SK-N-SH (cell line): ENCODE results near the gene PKP2. TPM values are rescaled to one million over a fixed set of nuclear protein-coding genes. Genes with fewer than 3 reads are reported as not detected.

Experiments
- CTCF ChIA-PET: fragments of 300-600, 350-600 bp; formaldehyde crosslinking; extraction: SDS; loops from one replicate; lab custom pipeline; 2021; lab: Yijun Ruan, JAX
- POLR2A ChIA-PET: fragments of 350-600 bp; sonication (Branson Sonifier 250); formaldehyde crosslinking; extraction: SDS; loops from one replicate; lab custom pipeline; 2020; ENCODE audit warnings: antibody characterized with exemption, inconsistent platforms; lab: Yijun Ruan, JAX
- DNase-seq: peaks from one replicate; pipeline ENCODE4 v3.0.0; 2012
- H2AFZ ChIP-seq: fragments of 200-600 bp; sonication (generic); 2 replicates; pipeline ENCODE4 v1.8.1; 2016; ENCODE audit warnings: antibody characterized with exemption, mild to moderate bottlenecking, low read depth
- H3F3A ChIP-seq: fragments of 200-600 bp; sonication (generic); replicated peaks from 2 replicates; pipeline ENCODE3; 2016; ENCODE audit warnings: antibody characterized with exemption, mild to moderate bottlenecking; ENCODE audit not compliant: insufficient read depth
- H3K27ac ChIP-seq, 2 experiments: fragments of 200-500 bp in 1 of 2; fragments of 200-600 bp in 1 of 2; sonication (Bioruptor generic) in 1 of 2; sonication (generic), shearing (Covaris generic) in 1 of 2; 2 replicates each; pipeline versions ENCODE4 v1.5.1 to v1.6.1; 2014 to 2016; ENCODE audit warnings: low read depth in 2 of 2, inconsistent platforms in 1 of 2, low read length in 1 of 2, mild to moderate bottlenecking in 1 of 2, mixed read lengths in 1 of 2
- H3K27me3 ChIP-seq: fragments of 200-600 bp; sonication (generic), shearing (Covaris generic); 2 replicates; pipeline ENCODE4 v1.6.1; 2016; ENCODE audit warnings: mixed run types; ENCODE audit not compliant: insufficient read depth
- H3K36me3 ChIP-seq, 2 experiments: fragments of 200-500 bp in 1 of 2; fragments of 200-600 bp in 1 of 2; sonication (Bioruptor generic) in 1 of 2; sonication (generic) in 1 of 2; replicated peaks in 1 of 2; 2 replicates each; pipeline versions ENCODE3 to v1.5.1; 2014 to 2016; ENCODE audit warnings: low read length in 1 of 2, mild to moderate bottlenecking in 1 of 2; ENCODE audit not compliant: insufficient read depth in 2 of 2, control insufficient read depth in 1 of 2
- H3K4me1 ChIP-seq, 2 experiments: fragments of 200-500 bp in 1 of 2; fragments of 200-600 bp in 1 of 2; sonication (Bioruptor generic) in 1 of 2; sonication (generic), shearing (Covaris generic) in 1 of 2; 2 replicates each; pipeline versions ENCODE4 v1.5.1 to v1.6.1; 2014 to 2016; ENCODE audit warnings: low read depth in 1 of 2, low read length in 1 of 2, mixed run types in 1 of 2; ENCODE audit not compliant: insufficient read depth in 2 of 2, control insufficient read depth in 1 of 2
- H3K4me2 ChIP-seq: fragments of 200-600 bp; sonication (generic), shearing (Covaris generic); 2 replicates; pipeline ENCODE4 v1.6.1; 2017; ENCODE audit warnings: mixed run types
- H3K4me3 ChIP-seq, 2 experiments: fragments of 200-500 bp in 1 of 2; fragments of 200-600 bp in 1 of 2; sonication (Bioruptor generic) in 1 of 2; sonication (generic), shearing (Covaris generic) in 1 of 2; 2 replicates each; pipeline versions ENCODE4 v1.5.1 to v1.8.1; 2014 to 2016; ENCODE audit warnings: low read depth in 2 of 2, inconsistent platforms in 1 of 2, low read length in 1 of 2, mild to moderate bottlenecking in 1 of 2, mixed read lengths in 1 of 2, moderate library complexity in 1 of 2
- H3K79me2 ChIP-seq: fragments of 200-600 bp; sonication (generic); 2 replicates; pipeline ENCODE4 v1.8.1; 2017; ENCODE audit warnings: mild to moderate bottlenecking; ENCODE audit not compliant: insufficient read depth
- H3K9ac ChIP-seq: fragments of 200-600 bp; sonication (generic); 2 replicates; pipeline ENCODE4 v1.6.1; 2017; ENCODE audit warnings: mixed run types
- H3K9me2 ChIP-seq: fragments of 200-600 bp; sonication (generic); 2 replicates; pipeline ENCODE4 v1.6.1; 2017; ENCODE audit warnings: mixed run types
- H3K9me3 ChIP-seq: fragments of 200-600 bp; sonication (generic); 2 replicates; pipeline ENCODE4 v1.6.1; 2017; ENCODE audit warnings: mixed run types, mild to moderate bottlenecking, moderate library complexity
- H4K20me1 ChIP-seq: fragments of 200-600 bp; sonication (generic); 2 replicates; pipeline ENCODE4 v1.6.1; 2017; ENCODE audit warnings: mild to moderate bottlenecking, mixed run types; ENCODE audit not compliant: insufficient read depth
- ELF1 ChIP-seq: IDR thresholded peaks from 2 replicates; pipeline ENCODE4 v1.4.0; 2012
- EP300 ChIP-seq, 2 experiments: IDR thresholded peaks; 2 replicates each; pipeline versions ENCODE4 v1.4.0 to v1.6.1; 2012; ENCODE audit warnings: borderline replicate concordance in 1 of 2, low read depth in 1 of 2, low read length in 1 of 2
- EZH2phosphoT487 ChIP-seq: fragments of 200-600 bp; sonication (generic); IDR thresholded peaks from 2 replicates; pipeline ENCODE4 v1.6.1; 2017; ENCODE audit warnings: low read depth, mixed run types, mild to moderate bottlenecking, antibody characterized with exemption, moderate library complexity, borderline replicate concordance
- FOXM1 ChIP-seq: IDR thresholded peaks from 2 replicates; pipeline ENCODE4 v1.4.0; 2012; ENCODE audit warnings: low read depth, mild to moderate bottlenecking
- GABPA ChIP-seq: IDR thresholded peaks from 2 replicates; pipeline ENCODE4 v1.4.0; 2012; ENCODE audit warnings: low read depth, mild to moderate bottlenecking
- POLR2AphosphoS5 ChIP-seq: IDR thresholded peaks from 2 replicates; pipeline ENCODE4 v1.6.1; 2012; ENCODE audit warnings: low read depth, low read length
- RAD21 ChIP-seq: IDR thresholded peaks from 2 replicates; pipeline ENCODE4 v1.6.1; 2012; ENCODE audit warnings: mild to moderate bottlenecking, low read length
- RCOR1 ChIP-seq: fragments of 150-350 bp; IDR thresholded peaks from 2 replicates; pipeline ENCODE4 v1.6.1; 2017; ENCODE audit warnings: antibody characterized with exemption, low read length
- RFX5 ChIP-seq: IDR thresholded peaks from 2 replicates; pipeline ENCODE4 v1.6.1; 2012; ENCODE audit warnings: mild to moderate bottlenecking, improper control_type of control experiment, low read length
- RXRA ChIP-seq: IDR thresholded peaks from 2 replicates; pipeline ENCODE4 v1.4.0; 2012; ENCODE audit warnings: low read depth, mild to moderate bottlenecking, borderline replicate concordance
- TEAD4 ChIP-seq: IDR thresholded peaks from 2 replicates; pipeline ENCODE4 v1.4.0; 2012; ENCODE audit warnings: mild to moderate bottlenecking, borderline replicate concordance; ENCODE audit not compliant: insufficient read depth
- YY1 ChIP-seq: IDR thresholded peaks from 2 replicates; pipeline ENCODE4 v1.4.0; 2012; ENCODE audit warnings: low read depth, mild to moderate bottlenecking
- WGBS: methylation state at CpG from one replicate; pipeline ENCODE4 v1.1.6; 2017; ENCODE audit warnings: low lambda C conversion rate; 5-methylcytosine and 5-hydroxymethylcytosine counted together
- polyA plus RNA-seq, 3 experiments: library from polyadenylated mRNA; depleted of rRNA; stranded (reverse); fragments of >200 nt; gene quantifications; 2 replicates each; pipeline ENCODE4 v1.2.3, GENCODE V29; 2012
- TF ChIP-seq, protein P1 (sequence below): fragments of 200-600 bp; sonication (generic); IDR thresholded peaks from 2 replicates; pipeline ENCODE4 v1.6.1; 2017; ENCODE audit warnings: antibody characterized with exemption, mild to moderate bottlenecking, moderate library complexity
- TF ChIP-seq, protein P2 (sequence below): IDR thresholded peaks from 2 replicates; pipeline ENCODE4 v1.4.0; 2012; ENCODE audit warnings: low read depth, borderline replicate concordance
- TF ChIP-seq, protein P3 (sequence below): IDR thresholded peaks from 2 replicates; pipeline ENCODE4 v1.4.0; 2012; ENCODE audit warnings: low read depth
- TF ChIP-seq, protein P4 (sequence below): IDR thresholded peaks from 2 replicates; pipeline ENCODE4 v1.4.0; 2012; ENCODE audit warnings: low read depth, borderline replicate concordance

The PKP2 gene
- polyA plus RNA-seq, 1 of the 3 experiments (the other 2 are of a cell fraction), result 0.10 TPM

DNA sequence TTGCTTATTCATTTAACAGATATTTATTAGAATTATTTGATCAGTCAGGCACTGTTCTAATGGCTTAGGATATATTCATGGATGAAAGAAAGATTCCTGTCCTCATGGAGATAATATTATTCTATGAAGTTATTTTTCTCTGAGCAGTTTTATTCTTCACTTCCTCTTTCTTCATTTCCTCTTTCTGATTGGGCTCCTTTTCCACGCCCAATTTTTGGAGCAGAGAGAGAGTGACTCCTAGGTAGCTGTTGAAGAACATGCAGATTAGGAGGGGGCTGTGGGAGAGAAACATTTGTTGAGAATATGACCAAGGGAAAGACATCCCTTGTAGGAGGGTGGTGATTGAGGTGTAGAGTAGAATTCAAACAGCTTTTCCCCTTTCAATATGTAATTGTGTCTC, 134.9 kb downstream of the PKP2 start (continued):
- TF ChIP-seq, protein P1, sequence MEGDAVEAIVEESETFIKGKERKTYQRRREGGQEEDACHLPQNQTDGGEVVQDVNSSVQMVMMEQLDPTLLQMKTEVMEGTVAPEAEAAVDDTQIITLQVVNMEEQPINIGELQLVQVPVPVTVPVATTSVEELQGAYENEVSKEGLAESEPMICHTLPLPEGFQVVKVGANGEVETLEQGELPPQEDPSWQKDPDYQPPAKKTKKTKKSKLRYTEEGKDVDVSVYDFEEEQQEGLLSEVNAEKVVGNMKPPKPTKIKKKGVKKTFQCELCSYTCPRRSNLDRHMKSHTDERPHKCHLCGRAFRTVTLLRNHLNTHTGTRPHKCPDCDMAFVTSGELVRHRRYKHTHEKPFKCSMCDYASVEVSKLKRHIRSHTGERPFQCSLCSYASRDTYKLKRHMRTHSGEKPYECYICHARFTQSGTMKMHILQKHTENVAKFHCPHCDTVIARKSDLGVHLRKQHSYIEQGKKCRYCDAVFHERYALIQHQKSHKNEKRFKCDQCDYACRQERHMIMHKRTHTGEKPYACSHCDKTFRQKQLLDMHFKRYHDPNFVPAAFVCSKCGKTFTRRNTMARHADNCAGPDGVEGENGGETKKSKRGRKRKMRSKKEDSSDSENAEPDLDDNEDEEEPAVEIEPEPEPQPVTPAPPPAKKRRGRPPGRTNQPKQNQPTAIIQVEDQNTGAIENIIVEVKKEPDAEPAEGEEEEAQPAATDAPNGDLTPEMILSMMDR, result no peak
- no peak for TF ChIP-seq POLR2AphosphoS5
- no peak for TF ChIP-seq ELF1
- no peak for TF ChIP-seq RXRA
- no peak for TF ChIP-seq RCOR1
- no peak for TF ChIP-seq GABPA
- TF ChIP-seq, all 33 proteins: peak for 0

DNA sequence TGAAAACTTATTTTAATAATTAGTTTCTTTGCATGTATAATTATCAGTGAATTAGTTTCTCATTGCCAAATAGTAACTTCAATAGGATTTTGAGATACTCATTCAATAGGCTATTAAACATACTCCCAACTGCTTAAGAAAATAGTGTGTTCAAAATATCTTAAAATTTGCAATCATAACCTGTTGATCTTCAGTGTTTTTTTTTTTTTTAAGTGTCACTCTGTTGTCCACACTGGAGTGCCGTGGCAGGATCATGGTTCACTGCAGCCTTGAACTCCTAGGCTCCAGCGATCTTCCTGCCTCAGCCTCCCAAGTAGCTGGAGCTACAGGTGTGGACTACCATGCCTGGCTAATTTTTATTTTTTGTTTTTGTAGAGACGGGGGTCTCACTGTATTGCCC, 139.4 kb downstream of the PKP2 start:
- Histone ChIP-seq H3K79me2 (peaks cover 28% of the 10 kb centered on the region), H3K4me3 (no peak overlapping the region), H3F3A (peaks cover 4% of the 10 kb centered on the region), H3K36me3 (peaks cover 10 to 11% of the 10 kb centered on the region in 2 experiments), H3K9me2 (no peaks in the 10 kb centered on the region), H2AFZ (0 out of 2 replicates have a peak overlapping the region, but pooled peaks have one; percentile 65), H4K20me1 (no peaks in the 10 kb centered on the region), H3K27me3 (0 out of 2 replicates have a peak, but pooled peaks cover 7% of the 10 kb centered on the region), H3K4me1 (peaks cover 9 to 12% of the 10 kb centered on the region in 2 experiments; a peak in 1 of 4 replicates), H3K9ac (no peak overlapping the region), H3K9me3 (no peaks in the 10 kb centered on the region), H3K4me2 (no peak overlapping the region), H3K27ac (no peak overlapping the region)
- CTCF ChIA-PET, result interaction anchor here (1.1 to 4.8 kb wide), 14 partner anchors 13 to 1261 kb away, joined by 3 to 150 read pairs (median 6); partner anchors contain the start of gene PKP2
- POLR2A ChIA-PET, result interaction anchor here (2.3 kb wide), 1 partner anchor 162 kb away, joined by 9 read pairs; no protein-coding TSS in a partner anchor
- 62% methylated on average over 3 of the region's 3 CpGs for WGBS
- no peak for DNase-seq
- no peak for TF ChIP-seq RXRA

DNA sequence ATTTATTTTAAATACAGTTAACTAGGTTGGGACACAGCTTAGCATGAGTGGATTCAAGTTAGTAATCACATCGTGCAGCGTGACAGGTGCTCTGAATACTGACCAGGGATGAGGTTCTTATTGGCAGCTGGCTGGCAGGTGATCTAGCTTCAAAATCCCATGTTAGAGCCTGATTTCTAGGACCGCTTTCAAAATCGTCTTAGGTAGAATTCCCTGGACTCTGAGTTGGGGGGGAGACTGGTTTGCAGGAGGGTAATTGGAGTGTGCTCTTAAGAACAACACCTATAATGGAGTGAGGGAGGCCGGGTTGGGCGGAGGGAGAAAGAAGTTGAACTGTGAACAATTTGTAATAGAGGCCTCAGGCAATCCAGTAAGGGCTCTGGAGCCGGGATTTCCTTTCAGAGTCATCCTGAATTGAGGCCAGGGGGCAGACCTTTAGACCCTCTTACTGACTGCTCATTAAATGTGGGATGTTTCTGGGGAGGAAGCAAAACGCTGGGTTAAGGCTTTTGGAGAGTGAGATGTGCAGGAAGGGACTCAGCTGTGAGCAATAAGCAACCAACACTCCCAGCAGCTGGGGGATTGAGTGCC, 140.0 kb downstream of the PKP2 start:
- WGBS, result 33% methylated on average over 7 of the region's 8 CpGs
- H4K20me1 ChIP-seq, result no peaks in the 10 kb centered on the region
- POLR2A ChIA-PET, result interaction anchor here (0.9 to 2.3 kb wide), 4 partner anchors 65 to 162 kb away, joined by 3 to 10 read pairs (median 6); partner anchors contain the start of gene PKP2
- no peak overlapping the region for H3K9ac ChIP-seq
- peak; percentile 5 for DNase-seq
- H3K27ac ChIP-seq, result peak overlapping the region in 1 of 2 experiments; percentile 1; a peak in 2 of 4 replicates
- peaks cover 9 to 12% of the 10 kb centered on the region in 2 experiments; a peak in 1 of 4 replicates for H3K4me1 ChIP-seq
- CTCF ChIA-PET, result interaction anchor here (0.5 to 4.8 kb wide), 58 partner anchors 9 to 1274 kb away, joined by 3 to 150 read pairs (median 7); partner anchors contain the start of genes ALG10, DNM1L and PKP2
- no peaks in the 10 kb centered on the region for H3K9me3 ChIP-seq
- H3K79me2 ChIP-seq, result peaks cover 29% of the 10 kb centered on the region
- peak overlapping the region; percentile 87 for H3K4me2 ChIP-seq
- peaks cover 4% of the 10 kb centered on the region for H3F3A ChIP-seq
- 0 out of 2 replicates have a peak overlapping the region, but pooled peaks have one; percentile 65 for H2AFZ ChIP-seq
- no peaks in the 10 kb centered on the region for H3K9me2 ChIP-seq
- peaks cover 15 to 16% of the 10 kb centered on the region in 2 experiments for H3K36me3 ChIP-seq
- 0 out of 2 replicates have a peak, but pooled peaks cover 1% of the 10 kb centered on the region for H3K27me3 ChIP-seq
- H3K4me3 ChIP-seq, result peak overlapping the region; percentile 87 to 97; a peak in 3 of 4 replicates
- TF ChIP-seq FOXM1 (no peak), EZH2phosphoT487 (no peak), RFX5 (no peak), TEAD4 (no peak), YY1 (no peak), EP300 (IDR thresholded peaks at IDR 0.05; ENCODE audit: borderline replicate concordance in 1 of 2, low read depth in 1 of 2, low read length in 1 of 2) (no peak), POLR2AphosphoS5 (no peak), RAD21 (no peak)
- TF ChIP-seq, protein P2, sequence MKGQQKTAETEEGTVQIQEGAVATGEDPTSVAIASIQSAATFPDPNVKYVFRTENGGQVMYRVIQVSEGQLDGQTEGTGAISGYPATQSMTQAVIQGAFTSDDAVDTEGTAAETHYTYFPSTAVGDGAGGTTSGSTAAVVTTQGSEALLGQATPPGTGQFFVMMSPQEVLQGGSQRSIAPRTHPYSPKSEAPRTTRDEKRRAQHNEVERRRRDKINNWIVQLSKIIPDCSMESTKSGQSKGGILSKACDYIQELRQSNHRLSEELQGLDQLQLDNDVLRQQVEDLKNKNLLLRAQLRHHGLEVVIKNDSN, result no peak
- TF ChIP-seq, protein P1, result no peak
- TF ChIP-seq, protein P3, sequence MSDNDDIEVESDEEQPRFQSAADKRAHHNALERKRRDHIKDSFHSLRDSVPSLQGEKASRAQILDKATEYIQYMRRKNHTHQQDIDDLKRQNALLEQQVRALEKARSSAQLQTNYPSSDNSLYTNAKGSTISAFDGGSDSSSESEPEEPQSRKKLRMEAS, result no peak
- TF ChIP-seq, protein P4, sequence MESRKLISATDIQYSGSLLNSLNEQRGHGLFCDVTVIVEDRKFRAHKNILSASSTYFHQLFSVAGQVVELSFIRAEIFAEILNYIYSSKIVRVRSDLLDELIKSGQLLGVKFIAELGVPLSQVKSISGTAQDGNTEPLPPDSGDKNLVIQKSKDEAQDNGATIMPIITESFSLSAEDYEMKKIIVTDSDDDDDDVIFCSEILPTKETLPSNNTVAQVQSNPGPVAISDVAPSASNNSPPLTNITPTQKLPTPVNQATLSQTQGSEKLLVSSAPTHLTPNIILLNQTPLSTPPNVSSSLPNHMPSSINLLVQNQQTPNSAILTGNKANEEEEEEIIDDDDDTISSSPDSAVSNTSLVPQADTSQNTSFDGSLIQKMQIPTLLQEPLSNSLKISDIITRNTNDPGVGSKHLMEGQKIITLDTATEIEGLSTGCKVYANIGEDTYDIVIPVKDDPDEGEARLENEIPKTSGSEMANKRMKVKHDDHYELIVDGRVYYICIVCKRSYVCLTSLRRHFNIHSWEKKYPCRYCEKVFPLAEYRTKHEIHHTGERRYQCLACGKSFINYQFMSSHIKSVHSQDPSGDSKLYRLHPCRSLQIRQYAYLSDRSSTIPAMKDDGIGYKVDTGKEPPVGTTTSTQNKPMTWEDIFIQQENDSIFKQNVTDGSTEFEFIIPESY, result no peak
